ENCODE data around the gene RFC1.
"Not testable (repeated sequence)": the region's sequence is repeated elsewhere in the genome, so short reads cannot be mapped to it uniquely, and the experiment has no call there.

RFC1 gene

GRCh38 chr4:39353478-39354253, 12.5 kb downstream of the RFC1 start:
- peak in 1 of 2 experiments; percentile 38 for DNase-seq (ENCODE audit: low read depth in 2 of 2)

GRCh38 chr4:39353149-39353477, 13.0 kb downstream of the RFC1 start:
- DNase-seq (ENCODE audit: low read depth in 2 of 2) = not testable (repeated sequence)

- DNase-seq (ENCODE audit: low read depth in 2 of 2) = no peak
Observed at GRCh38 chr4:39349326-39349725, 16.8 kb downstream of the RFC1 start.

GRCh38 chr4:39348371-39349315, 17.5 kb downstream of the RFC1 start:
- DNase-seq (ENCODE audit: low read depth in 2 of 2) = peak; percentile 44 to 48

- no peak for DNase-seq (ENCODE audit: low read depth in 2 of 2)
Observed at GRCh38 chr4:39346856-39347519, 19.2 kb downstream of the RFC1 start.

GRCh38 chr4:39342731-39343130, 23.4 kb downstream of the RFC1 start:
- DNase-seq (ENCODE audit: low read depth in 2 of 2) = no peak

GRCh38 chr4:39341075-39341725, 25.0 kb downstream of the RFC1 start:
- no peak for DNase-seq (ENCODE audit: low read depth in 2 of 2)

GRCh38 chr4:39339968-39340367, 26.2 kb downstream of the RFC1 start:
- DNase-seq (ENCODE audit: low read depth in 2 of 2) = no peak

GRCh38 chr4:39337841-39338240, 28.3 kb downstream of the RFC1 start:
- DNase-seq (ENCODE audit: low read depth in 2 of 2) = no peak

GRCh38 chr4:39335566-39335965, 30.6 kb downstream of the RFC1 start:
- DNase-seq (ENCODE audit: low read depth in 2 of 2) = no peak

GRCh38 chr4:39331191-39331590, 35.0 kb downstream of the RFC1 start:
- no peak for DNase-seq (ENCODE audit: low read depth in 2 of 2)

- DNase-seq (ENCODE audit: low read depth in 2 of 2) = no peak
Observed at GRCh38 chr4:39330353-39330752, 35.8 kb downstream of the RFC1 start.

GRCh38 chr4:39326468-39326977, 39.6 kb downstream of the RFC1 start:
- DNase-seq (ENCODE audit: low read depth in 2 of 2) = no peak

GRCh38 chr4:39324897-39325613, 41.1 kb downstream of the RFC1 start:
- no peak for DNase-seq (ENCODE audit: low read depth in 2 of 2)

GRCh38 chr4:39324446-39324845, 41.7 kb downstream of the RFC1 start:
- DNase-seq (ENCODE audit: low read depth in 2 of 2) = no peak

- no peak for DNase-seq (ENCODE audit: low read depth in 2 of 2)
Observed at GRCh38 chr4:39323821-39324220, 42.3 kb downstream of the RFC1 start.

GRCh38 chr4:39320381-39321115, 45.6 kb downstream of the RFC1 start:
- no peak for DNase-seq (ENCODE audit: low read depth in 2 of 2)

- peak; percentile 22 to 30 for DNase-seq (ENCODE audit: low read depth in 2 of 2)
Observed at GRCh38 chr4:39319676-39320075, 46.5 kb downstream of the RFC1 start.

GRCh38 chr4:39312816-39313215, 53.3 kb downstream of the RFC1 start:
- no peak for DNase-seq (ENCODE audit: low read depth in 2 of 2)

- DNase-seq (ENCODE audit: low read depth in 2 of 2) = no peak
Observed at GRCh38 chr4:39308611-39309010, 57.6 kb downstream of the RFC1 start.

All from fibroblast of skin of left quadriceps (primary cell).